NCI-H446 (cell line): Measurements from ENCODE around the gene OR51T1.

Experiments used
- DNase-seq, 2 experiments: peaks; one replicate each; lab custom pipeline; 2025; lab: John Stamatoyannopoulos, UW

Gene OR51T1

GRCh38 chr11:4926608-4927007 is 44.9 kb downstream of the OR51T1 start:
- no peak for DNase-seq
